Aorta (tissue), 5 donors: ENCODE measurements around the gene NUP210L. TPM values are rescaled to one million over a fixed set of nuclear protein-coding genes. Genes with fewer than 3 reads are reported as not detected.
"Not testable (repeated sequence)": the region's sequence is repeated elsewhere in the genome, so short reads cannot be mapped to it uniquely, and the experiment has no call there.

Source experiments
- ATAC-seq: fragments of 200-7000 bp; cut with Tn5 transposase; one replicate; pipeline ENCODE4 v1.9.1; 2022; ENCODE audit warnings: moderate library complexity; ENCODE audit not compliant: low FRiP score
- DNase-seq, 2 donors: peaks; one replicate each; pipeline ENCODE4 v3.0.0-alpha.2; 2020
- H3K27ac ChIP-seq, 2 donors: one replicate each; pipeline ENCODE4 v1.5.1; 2013; ENCODE audit warnings: low read length in 2 of 2, mild to moderate bottlenecking in 2 of 2, moderate library complexity in 2 of 2, control low read depth in 1 of 2, inconsistent platforms in 1 of 2, low read depth in 1 of 2
- H3K27me3 ChIP-seq, 2 donors: one replicate each; pipeline ENCODE4 v1.6.1; 2013; ENCODE audit warnings: control low read depth in 1 of 2, low read length in 1 of 2, mild to moderate bottlenecking in 1 of 2, moderate library complexity in 1 of 2; ENCODE audit not compliant: insufficient read depth in 2 of 2, control insufficient read depth in 1 of 2
- H3K36me3 ChIP-seq, 2 donors: one replicate each; pipeline ENCODE4 v1.6.1; 2013; ENCODE audit warnings: control low read depth in 1 of 2, low read length in 1 of 2, mild to moderate bottlenecking in 1 of 2; ENCODE audit not compliant: insufficient read depth in 2 of 2, control insufficient read depth in 1 of 2
- H3K4me1 ChIP-seq, 2 donors: one replicate each; pipeline ENCODE4 v1.6.1; 2013; ENCODE audit warnings: low read length in 2 of 2, control low read depth in 1 of 2, mild to moderate bottlenecking in 1 of 2, moderate library complexity in 1 of 2; ENCODE audit not compliant: insufficient read depth in 2 of 2, control insufficient read depth in 1 of 2
- H3K4me3 ChIP-seq, 2 donors: one replicate each; pipeline ENCODE4 v1.5.1; 2013; ENCODE audit warnings: low read length in 2 of 2, control low read depth in 1 of 2, mild to moderate bottlenecking in 1 of 2
- H3K9me3 ChIP-seq: one replicate; pipeline ENCODE4 v1.6.1; 2013; ENCODE audit warnings: mild to moderate bottlenecking, low read length; ENCODE audit not compliant: control insufficient read depth
- WGBS, 2 donors: extraction: QIAGEN DNeasy Blood & Tissue Kit; methylation state at CpG; one replicate each; pipeline ENCODE4 v1.1.7; 2013; 5-methylcytosine and 5-hydroxymethylcytosine counted together
- intact Hi-C, 2 donors: fragments of 100-400 bp; cut with DNase I; formaldehyde crosslinking; loops; one replicate each; pipeline versions ENCODE4 v1.14.2 to v1.15.0; 2022
- polyA plus RNA-seq, 2 donors: library from polyadenylated mRNA; stranded (reverse); fragments of 200-250 nt; gene quantifications; one replicate each; pipeline ENCODE4 v1.2.3, GENCODE V29; 2013
- total RNA-seq, 2 donors: library from RNA; stranded (reverse); fragmentation: NEBNext Ultra II Directional; extraction: Animal tissue kit (Norgen Biotek cat#: 25700); gene quantifications; one replicate each; pipeline ENCODE4 v1.2.1, GENCODE V29; 2021
- donor health status: healthy with polysubstance abuse.
- donor health status: Bipolar disorder and iron deficiency.
- donor health status: DM: no; HTN: no; CAD: no.
- donor health status: DM: no; HTN: no; CAD: no.
- donor health status: DM: yes; HTN: yes; CAD: no.

NUP210L gene
- total and polyA plus RNA-seq, 4 donors = 0.12 to 0.16 (median 0.15) TPM; not detected in 1

DNA sequence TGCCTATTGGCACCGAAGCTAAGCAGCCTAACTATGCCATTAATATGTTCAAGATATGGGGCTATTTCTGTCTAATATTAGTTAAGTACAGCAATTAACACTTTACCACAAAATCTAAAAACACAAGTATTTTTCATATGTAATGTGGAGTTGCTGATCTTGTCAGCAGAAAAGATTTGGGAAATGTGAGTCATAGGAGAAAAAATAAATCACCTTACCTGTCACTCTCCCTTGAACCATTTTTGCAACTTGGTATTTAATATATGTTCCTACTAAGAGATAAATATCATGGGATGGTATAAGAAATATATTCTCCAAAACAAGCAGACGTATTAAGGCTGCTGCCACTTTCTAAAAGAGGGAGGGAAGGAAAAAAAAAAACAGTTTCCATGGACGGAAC is 17.0 kb downstream of the NUP210L start:
- ATAC-seq = no peak
- no peak overlapping the region for H3K4me3 ChIP-seq
- intact Hi-C loops = no loop called here
- H3K27ac ChIP-seq = no peak overlapping the region
- H3K4me1 ChIP-seq = no peaks in the 10 kb centered on the region
- WGBS, 2 donors = 51 to 56% methylated on average over 3 of the region's 3 CpGs
- DNase-seq = no peak
- H3K36me3 ChIP-seq = no peaks in the 10 kb centered on the region
- H3K27me3 ChIP-seq = no peaks in the 10 kb centered on the region
- H3K9me3 ChIP-seq = no peaks in the 10 kb centered on the region

DNA sequence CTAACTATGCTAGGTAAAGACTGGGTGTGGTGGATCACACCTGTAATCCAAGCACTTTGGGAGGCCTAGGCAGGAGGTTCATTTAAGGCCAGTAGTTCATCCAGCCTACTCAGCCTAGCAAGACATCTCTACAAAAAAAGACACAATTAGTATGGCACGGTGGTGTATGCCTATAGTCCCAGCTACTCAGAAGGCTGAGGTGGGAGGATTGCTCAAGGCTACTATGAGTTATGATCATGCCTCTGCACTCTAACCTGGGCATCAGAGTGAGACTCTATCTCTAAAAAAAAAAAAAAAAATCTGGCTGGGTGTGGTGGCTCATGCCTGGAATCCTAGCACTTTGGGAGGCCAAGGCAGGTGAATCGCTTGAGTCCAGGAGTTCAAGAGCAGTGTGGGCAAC is 21.6 kb downstream of the NUP210L start:
- intact Hi-C loops = no loop called here
- no peak for ATAC-seq
- 95 to 98% methylated on average over 2 of the region's 2 CpGs for WGBS, 2 donors

DNA sequence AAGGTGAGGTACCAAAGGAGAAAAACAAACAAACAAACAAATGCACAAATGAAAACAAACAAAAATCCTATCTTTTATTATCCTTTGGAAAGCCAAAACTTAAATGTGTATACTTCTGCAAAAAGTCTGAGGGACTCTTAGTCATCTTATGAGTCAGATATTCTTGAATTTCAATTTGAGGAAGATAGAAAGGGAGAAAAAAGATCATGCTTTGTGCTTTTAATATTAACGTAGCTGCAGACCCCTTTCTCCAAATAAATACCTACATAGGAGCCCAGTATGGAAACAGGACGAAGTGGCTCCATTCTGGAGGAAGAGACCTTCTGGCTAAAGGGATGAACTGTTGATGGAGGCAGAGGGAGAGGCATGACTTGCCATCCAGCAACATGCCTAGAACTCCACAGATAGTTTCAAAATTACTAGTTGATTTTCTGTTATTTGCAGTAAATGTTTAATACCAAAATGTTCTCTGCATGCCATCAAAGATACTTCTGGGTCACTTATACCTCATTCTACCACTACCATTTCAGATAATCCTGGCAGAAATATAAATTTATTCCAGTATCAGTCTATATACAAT is 25.4 kb downstream of the NUP210L start:
- 50 to 55% methylated on average over 2 of the region's 2 CpGs for WGBS, 2 donors
- H3K4me1 ChIP-seq = no peaks in the 10 kb centered on the region
- H3K9me3 ChIP-seq = no peaks in the 10 kb centered on the region
- DNase-seq = no peak
- intact Hi-C loops = no loop called here
- H3K27ac ChIP-seq = no peak overlapping the region
- H3K4me3 ChIP-seq = no peak overlapping the region
- ATAC-seq = no peak
- no peaks in the 10 kb centered on the region for H3K27me3 ChIP-seq
- H3K36me3 ChIP-seq = no peaks in the 10 kb centered on the region

More for the DNA sequence above, 21.6 kb downstream of the NUP210L start:
- no peaks in the 10 kb centered on the region for H3K27me3 ChIP-seq
- H3K36me3 ChIP-seq = no peaks in the 10 kb centered on the region
- no peak for DNase-seq
- no peak overlapping the region for H3K4me3 ChIP-seq
- H3K4me1 ChIP-seq = no peaks in the 10 kb centered on the region
- no peaks in the 10 kb centered on the region for H3K9me3 ChIP-seq
- no peak overlapping the region for H3K27ac ChIP-seq

DNA sequence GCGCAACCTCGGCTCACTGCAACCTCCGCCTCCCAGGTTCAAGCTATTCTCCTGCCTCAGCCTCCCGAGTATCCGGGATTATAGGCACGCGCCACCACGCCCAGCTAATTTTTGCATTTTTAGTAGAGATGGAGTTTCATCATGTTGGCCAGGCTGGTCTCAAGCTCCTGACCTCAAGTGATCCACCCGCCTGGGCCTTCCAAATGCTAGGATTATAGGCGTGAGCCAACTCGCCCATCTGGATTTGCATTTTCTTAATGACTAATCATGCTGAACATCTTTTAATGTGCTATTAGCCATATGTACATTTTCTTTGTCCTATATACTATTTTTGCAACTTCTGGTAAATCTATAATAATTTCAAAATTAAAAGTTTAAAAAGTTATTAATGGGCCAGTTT is 31.7 kb downstream of the NUP210L start:
- ATAC-seq, intact Hi-C loops: not testable (repeated sequence)
- WGBS, 2 donors = 95% methylated on average over 11 of the region's 11 CpGs

DNA sequence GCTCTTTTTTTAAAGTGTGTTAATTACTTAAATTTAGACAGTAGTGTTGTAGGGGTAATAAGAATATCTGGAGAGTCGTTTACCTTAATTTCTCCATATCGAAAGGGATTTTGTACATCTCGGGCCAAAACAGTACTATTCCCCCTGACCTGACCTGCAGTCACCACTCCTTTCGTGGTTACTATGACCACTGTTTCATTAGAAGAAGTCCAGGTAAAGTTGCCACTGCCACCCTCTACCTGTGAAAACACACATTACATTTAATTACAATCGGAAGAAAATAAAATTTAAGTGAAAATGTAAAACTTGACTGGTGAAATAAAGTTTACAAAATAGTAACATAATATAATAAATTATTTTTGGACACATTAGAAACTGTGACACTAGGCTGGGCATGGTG is 37.2 kb downstream of the NUP210L start:
- Histone ChIP-seq H3K4me1 (no peaks in the 10 kb centered on the region), H3K9me3 (no peaks in the 10 kb centered on the region), H3K4me3 (no peak overlapping the region), H3K36me3 (no peaks in the 10 kb centered on the region), H3K27me3 (no peaks in the 10 kb centered on the region), H3K27ac (no peak overlapping the region)
- WGBS, 2 donors = 77 to 79% methylated on average over 5 of the region's 5 CpGs
- ATAC-seq (no peak), DNase-seq (no peak)
- intact Hi-C loops = no loop called here

More for the DNA sequence above, 31.7 kb downstream of the NUP210L start:
- H3K4me1 ChIP-seq, H3K4me3 ChIP-seq, H3K27me3 ChIP-seq, H3K27ac ChIP-seq, H3K9me3 ChIP-seq, H3K36me3 ChIP-seq, DNase-seq: not testable (repeated sequence)

GRCh38 chr1:154115180-154115579 is 39.7 kb downstream of the NUP210L start:
- Histone ChIP-seq H3K27ac (no peak overlapping the region), H3K4me1 (no peaks in the 10 kb centered on the region), H3K27me3 (no peaks in the 10 kb centered on the region), H3K4me3 (no peak overlapping the region), H3K9me3 (no peaks in the 10 kb centered on the region), H3K36me3 (no peaks in the 10 kb centered on the region)
- ATAC-seq (no peak), DNase-seq (no peak)
- intact Hi-C loops = no loop called here
- WGBS, 2 donors = 53 to 59% methylated on average over 1 of the region's 1 CpG

DNA sequence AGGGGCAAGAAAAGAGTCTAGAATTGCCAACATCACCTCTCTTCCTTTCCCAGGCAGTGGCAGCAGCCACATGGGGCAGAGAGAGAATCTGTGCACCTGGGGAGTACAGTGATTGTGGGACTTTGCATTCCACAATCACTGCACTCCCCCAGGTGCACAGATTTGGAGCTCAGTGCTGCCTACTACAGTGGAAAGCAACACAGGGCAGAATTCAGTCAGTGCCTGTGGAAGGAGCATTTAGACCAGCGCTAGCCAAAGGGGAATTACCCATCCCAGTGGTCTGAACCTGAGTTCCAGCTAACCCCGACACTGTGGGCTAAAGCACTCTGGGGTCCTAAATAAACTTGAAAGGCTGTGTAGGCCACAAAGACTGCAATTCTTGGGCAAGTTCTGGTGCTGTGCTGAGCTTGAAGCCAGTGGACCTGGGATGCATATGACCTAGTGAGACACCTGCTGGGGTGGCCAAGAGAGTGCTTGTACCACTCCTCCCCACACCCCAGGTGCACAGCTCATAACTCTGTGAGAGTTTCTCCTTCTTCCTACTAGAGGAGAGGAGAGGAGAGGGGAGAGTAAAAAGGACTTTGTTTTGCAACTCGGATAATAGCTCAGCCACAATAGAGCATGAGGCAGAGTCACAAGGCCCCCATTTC is 50.3 kb downstream of the NUP210L start:
- H3K9me3 ChIP-seq = no peaks in the 10 kb centered on the region
- WGBS, 2 donors = 67 to 71% methylated on average over 3 of the region's 3 CpGs
- no peaks in the 10 kb centered on the region for H3K27me3 ChIP-seq
- ATAC-seq (no peak), DNase-seq (no peak)
- intact Hi-C loops = no loop called here
- H3K4me1 ChIP-seq = no peaks in the 10 kb centered on the region
- H3K4me3 ChIP-seq = no peak overlapping the region
- H3K36me3 ChIP-seq = no peaks in the 10 kb centered on the region
- no peak overlapping the region for H3K27ac ChIP-seq

DNA sequence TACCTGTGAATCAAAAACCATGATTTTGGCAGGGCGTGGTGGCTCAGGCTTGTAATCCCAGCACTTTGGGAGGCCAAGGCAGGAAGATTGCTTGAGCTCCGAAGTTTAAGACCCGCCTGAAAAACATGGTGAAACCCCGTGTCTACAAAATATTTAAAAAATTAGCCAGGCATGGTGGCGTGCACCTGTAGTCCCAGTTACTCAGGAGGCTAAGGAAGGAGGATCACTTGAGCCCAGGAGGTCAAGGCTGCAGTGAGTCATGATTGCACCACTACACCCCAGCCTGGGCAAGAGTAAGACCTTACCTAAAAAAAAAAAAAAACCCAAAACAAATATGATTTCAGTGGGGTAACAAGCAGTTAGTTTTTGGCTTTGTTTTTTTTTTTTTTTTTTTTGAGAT is 54.7 kb downstream of the NUP210L start:
- DNase-seq, H3K4me3 ChIP-seq, ATAC-seq, H3K27me3 ChIP-seq, intact Hi-C loops, H3K9me3 ChIP-seq, H3K4me1 ChIP-seq, H3K27ac ChIP-seq, H3K36me3 ChIP-seq: not testable (repeated sequence)
- WGBS, 2 donors = 91 to 93% methylated on average over 5 of the region's 5 CpGs

GRCh38 chr1:154097873-154098272 is 57.0 kb downstream of the NUP210L start:
- no peak overlapping the region for H3K4me3 ChIP-seq
- no peak for DNase-seq
- no peaks in the 10 kb centered on the region for H3K4me1 ChIP-seq
- WGBS, 2 donors = 38 to 43% methylated on average over 2 of the region's 2 CpGs
- intact Hi-C loops = no loop called here
- ATAC-seq = no peak
- no peaks in the 10 kb centered on the region for H3K27me3 ChIP-seq
- H3K9me3 ChIP-seq = no peaks in the 10 kb centered on the region
- no peaks in the 10 kb centered on the region for H3K36me3 ChIP-seq
- H3K27ac ChIP-seq = no peak overlapping the region
